GM19238 (cell line): ENCODE measurements around the gene TIAM2.
A peak's percentile ranks its signal among the peaks of the same experiment; 100 is the strongest.
"Not testable (repeated sequence)": the region's sequence is repeated elsewhere in the genome, so short reads cannot be mapped to it uniquely, and the experiment has no call there.

Source experiments
- DNase-seq: peaks from one replicate; pipeline ENCODE4 v3.0.0; 2011; ENCODE audit warnings: low spot score; ENCODE audit not compliant: insufficient read length

Gene TIAM2

GRCh38 chr6:155190677-155191076 is 195.6 kb downstream of the TIAM2 start:
- DNase-seq: no peak

DNA sequence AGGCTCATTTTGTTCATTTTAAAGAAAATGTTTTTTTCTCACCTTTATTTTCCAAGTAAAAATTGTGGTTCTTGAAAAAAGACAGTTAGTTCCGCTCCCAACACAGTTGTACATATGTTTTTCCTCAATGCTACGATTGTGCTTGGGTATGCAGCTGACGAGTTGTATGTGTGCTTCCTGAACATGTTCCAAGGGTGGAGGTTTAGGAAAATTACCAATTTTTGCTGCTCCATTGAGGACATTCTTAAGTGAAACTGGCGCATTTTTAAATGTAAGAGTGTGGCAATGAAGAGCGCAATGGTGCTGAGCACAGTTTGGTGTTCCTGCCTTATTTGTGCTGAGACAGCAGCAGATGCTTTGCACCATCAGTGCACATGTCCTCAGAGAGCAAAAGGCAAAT is 198.4 kb downstream of the TIAM2 start:
- no peak for DNase-seq

DNA sequence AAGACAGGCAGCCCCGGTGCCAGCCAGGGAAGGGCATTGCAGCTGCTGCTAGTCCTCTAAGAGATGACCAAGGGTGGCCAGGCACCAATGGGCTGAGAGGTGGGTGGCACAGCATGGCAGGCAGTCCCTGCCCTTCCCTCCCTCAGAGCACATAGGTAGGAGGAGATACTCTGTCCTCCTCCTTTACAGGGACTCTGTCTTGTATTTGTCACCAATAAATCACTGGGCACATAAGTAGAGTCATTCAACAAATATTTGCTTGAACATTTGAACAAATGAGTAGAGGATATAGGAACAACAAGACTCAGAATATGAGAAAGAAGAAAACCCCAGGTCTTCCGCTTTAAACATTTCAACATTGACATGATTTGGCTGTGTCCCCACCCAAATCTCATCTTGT is 199.3 kb downstream of the TIAM2 start:
- no peak for DNase-seq

DNA sequence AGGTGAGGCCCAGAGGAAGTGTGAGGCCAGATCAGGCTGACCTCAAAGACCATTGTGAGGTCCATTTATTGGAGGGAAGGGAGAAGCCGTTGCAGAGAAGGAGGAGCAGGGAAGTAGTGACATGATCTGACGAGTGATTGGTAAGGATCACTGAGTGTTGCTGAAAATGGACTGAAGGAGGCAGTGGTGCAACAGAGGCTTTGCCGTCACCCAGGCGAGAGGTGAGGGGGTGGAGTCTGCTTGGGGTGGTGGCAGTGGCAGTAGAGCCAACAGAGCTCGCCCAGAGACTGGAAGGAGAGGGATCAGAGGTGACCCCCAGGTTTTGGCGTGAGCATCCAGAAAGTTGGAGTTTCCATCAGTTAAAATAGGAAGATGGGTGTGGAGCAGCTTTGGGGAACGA is 200.8 kb downstream of the TIAM2 start:
- DNase-seq: no peak

GRCh38 chr6:155196911-155197310 is 201.8 kb downstream of the TIAM2 start:
- no peak for DNase-seq

- no peak for DNase-seq
These were observed 202.8 kb downstream of the TIAM2 start for GRCh38 chr6:155197932-155198331.

DNA sequence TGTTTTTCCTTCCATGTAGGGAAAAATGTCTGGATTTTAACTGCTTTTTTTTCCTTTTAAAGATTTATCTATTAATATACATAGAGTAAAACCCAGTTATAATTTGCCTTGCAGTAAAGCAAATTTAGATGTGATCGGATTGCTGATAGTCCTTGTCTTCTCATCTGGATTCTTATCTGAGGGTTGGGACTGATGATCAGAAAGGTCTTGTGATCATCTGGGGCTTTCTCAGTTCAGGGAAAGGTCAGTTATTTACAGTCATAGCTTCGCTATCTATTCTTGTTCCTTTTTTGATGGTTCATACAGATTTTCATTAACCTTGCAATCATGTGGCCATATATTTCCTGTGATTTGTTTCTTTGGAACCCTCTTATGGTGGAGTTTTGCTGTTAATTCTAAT is 204.9 kb downstream of the TIAM2 start:
- DNase-seq: no peak

GRCh38 chr6:155201461-155202226 is 206.5 kb downstream of the TIAM2 start:
- DNase-seq: no peak

DNA sequence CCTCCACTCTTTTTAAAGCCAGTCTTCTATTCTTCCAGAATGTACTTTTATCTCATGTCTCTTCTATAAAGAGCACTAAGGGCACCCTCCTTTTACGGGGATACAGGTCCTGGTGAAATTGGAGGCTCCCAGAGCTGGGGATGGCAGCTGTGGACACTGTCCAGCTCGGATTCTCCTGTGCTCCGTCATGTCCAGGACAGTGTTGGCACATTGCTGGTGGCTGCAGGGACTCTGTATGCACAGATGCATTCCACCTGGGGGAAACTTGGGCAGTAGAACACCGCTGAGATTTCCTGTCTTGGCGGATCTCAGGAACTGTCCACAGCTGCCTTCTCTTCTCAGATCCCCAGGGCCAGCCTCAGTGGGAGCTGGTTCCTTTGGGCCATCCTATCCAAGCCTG is 212.1 kb downstream of the TIAM2 start:
- no peak for DNase-seq

GRCh38 chr6:155212106-155212505 is 217.0 kb downstream of the TIAM2 start:
- DNase-seq: no peak

GRCh38 chr6:155212616-155213380 is 217.7 kb downstream of the TIAM2 start:
- no peak for DNase-seq

GRCh38 chr6:155213611-155214372 is 218.7 kb downstream of the TIAM2 start:
- no peak for DNase-seq

DNA sequence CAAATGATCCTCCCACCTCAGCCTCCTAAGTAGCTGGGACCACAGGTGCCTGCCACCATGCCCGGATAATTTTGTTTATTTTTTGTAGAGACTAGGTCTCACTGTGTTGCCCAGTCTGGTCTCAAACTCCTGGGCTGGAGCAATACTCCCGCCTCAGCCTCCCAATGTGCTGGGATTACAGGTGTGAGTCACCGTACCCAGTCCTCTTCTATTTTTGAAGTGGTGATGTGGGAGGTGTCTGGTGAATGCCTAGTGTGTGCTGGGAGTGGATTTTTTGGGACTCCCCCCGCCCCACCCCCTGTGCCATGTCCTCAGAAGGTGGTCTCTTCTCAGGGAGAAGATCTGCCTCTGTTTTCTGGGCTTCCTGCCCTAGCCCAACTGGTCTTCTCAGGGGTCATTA is 220.8 kb downstream of the TIAM2 start:
- DNase-seq: no peak

DNA sequence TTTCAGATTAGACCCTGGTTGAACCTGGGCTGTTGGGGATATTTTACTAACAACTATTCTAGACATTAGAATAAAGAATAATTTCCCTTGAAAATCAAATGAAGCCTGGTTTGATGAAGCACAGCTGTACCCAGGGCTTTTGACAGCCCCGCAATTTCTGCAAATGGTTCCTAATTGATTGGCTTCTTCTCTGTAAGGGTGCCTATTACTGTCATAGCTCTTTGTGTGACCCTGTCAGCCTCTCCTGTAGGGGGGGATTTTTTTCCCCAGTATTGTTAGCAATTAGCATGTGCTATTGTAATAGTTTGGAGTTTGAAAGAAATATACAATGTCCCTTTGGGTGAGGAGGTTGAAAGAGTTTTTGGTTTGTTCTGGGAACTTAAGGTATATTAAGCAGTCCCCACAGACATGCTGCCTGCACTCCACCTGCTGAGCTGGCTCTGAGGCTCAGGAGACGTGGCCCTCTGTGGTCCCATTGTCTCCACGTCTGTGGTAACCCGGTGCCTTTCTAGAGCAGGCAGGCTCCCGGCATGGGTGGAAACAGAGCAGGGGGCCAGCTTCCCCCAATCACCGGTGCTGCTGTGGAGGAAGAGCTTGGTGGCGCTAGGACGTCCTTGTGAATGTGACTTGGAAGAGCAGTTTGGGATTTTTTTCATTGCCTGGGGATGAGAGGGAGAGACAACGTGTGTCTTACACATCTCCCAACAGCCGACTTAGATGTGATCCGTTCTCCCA is 221.4 kb downstream of the TIAM2 start:
- no peak for DNase-seq

GRCh38 chr6:155218711-155219110 is 223.6 kb downstream of the TIAM2 start:
- DNase-seq: not testable (repeated sequence)

GRCh38 chr6:155219299-155219698 is 224.2 kb downstream of the TIAM2 start:
- DNase-seq: no peak

- DNase-seq: no peak
These were observed 224.8 kb downstream of the TIAM2 start for GRCh38 chr6:155219858-155220301.

- DNase-seq: no peak
These were observed 226.0 kb downstream of the TIAM2 start for GRCh38 chr6:155221086-155221485.

GRCh38 chr6:155222506-155222905 is 227.4 kb downstream of the TIAM2 start:
- no peak for DNase-seq

DNA sequence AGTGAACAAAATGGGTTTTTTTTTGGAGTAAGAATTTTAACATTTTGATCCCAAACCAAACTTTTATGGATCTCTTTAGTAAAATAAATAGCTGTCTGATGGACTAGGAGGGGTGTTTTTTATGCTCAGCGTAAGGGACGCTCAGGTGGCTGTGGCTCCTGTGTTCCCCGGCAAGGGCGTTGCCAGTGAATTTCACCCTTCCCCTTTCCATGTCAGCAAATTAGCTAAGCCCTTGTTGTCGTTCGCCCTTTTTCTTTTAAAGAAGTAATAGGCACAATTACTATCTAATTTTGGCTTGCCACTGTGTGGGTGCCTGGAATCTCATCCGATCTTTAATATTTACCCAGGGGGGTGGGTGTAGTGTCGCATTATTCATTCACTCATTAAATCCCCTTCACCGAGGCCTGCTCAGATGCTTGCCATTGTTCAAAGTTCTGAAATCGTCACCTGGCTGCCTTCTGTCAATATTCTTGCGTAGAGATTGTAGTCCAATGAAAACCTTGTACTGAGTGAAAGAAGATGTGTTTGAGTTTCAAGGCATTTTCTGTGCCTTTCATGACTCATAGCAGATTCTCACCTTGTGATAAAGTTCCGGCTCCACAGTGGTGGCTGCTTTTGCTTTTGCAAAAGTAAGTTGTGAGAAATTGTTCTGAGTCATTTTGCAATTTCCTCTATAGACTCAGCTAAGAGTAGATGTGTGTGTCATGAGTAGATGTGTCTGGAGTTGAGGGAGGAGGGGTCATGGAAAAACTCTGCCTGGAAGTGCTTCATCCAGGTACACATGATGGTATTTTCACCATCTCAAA is 228.7 kb downstream of the TIAM2 start:
- peak; percentile 37 for DNase-seq

- DNase-seq: no peak
These were observed 229.5 kb downstream of the TIAM2 start for GRCh38 chr6:155224618-155225017.
